NB4 (cell line): Measurements from ENCODE around the gene ERGIC1.

Source experiments
- CTCF ChIP-seq: IDR thresholded peaks from one replicate; pipeline ENCODE4 v1.5.1; 2012; ENCODE audit warnings: low read depth, low read length
- MAX ChIP-seq: IDR thresholded peaks from 2 replicates; pipeline ENCODE4 v1.6.1; 2011; ENCODE audit warnings: low read depth, low read length
- MYC ChIP-seq: IDR thresholded peaks from 2 replicates; pipeline ENCODE4 v1.6.1; 2011; ENCODE audit warnings: low read depth, low read length
- POLR2A ChIP-seq: IDR thresholded peaks from 2 replicates; pipeline ENCODE4 v1.6.1; 2011; ENCODE audit warnings: mild to moderate bottlenecking; ENCODE audit not compliant: insufficient read length; ENCODE audit errors: extremely low read depth

GRCh38 chr5:172845576-172845975 is 11.5 kb downstream of the ERGIC1 start:
- TF ChIP-seq CTCF (no peak), POLR2A (no peak), MAX (no peak), MYC (no peak)
